ENCODE data around the gene PCCA. TPM values are rescaled to one million over a fixed set of nuclear protein-coding genes. Genes with fewer than 3 reads are reported as not detected.
A peak's percentile ranks its signal among the peaks of the same experiment; 100 is the strongest.

PCCA gene
- total and polyA plus RNA-seq, 2 of the 13 experiments (the other 11 are each of a cell fraction or from before 2014, with no cell fraction given) = 15.0 to 32.2 TPM

DNA sequence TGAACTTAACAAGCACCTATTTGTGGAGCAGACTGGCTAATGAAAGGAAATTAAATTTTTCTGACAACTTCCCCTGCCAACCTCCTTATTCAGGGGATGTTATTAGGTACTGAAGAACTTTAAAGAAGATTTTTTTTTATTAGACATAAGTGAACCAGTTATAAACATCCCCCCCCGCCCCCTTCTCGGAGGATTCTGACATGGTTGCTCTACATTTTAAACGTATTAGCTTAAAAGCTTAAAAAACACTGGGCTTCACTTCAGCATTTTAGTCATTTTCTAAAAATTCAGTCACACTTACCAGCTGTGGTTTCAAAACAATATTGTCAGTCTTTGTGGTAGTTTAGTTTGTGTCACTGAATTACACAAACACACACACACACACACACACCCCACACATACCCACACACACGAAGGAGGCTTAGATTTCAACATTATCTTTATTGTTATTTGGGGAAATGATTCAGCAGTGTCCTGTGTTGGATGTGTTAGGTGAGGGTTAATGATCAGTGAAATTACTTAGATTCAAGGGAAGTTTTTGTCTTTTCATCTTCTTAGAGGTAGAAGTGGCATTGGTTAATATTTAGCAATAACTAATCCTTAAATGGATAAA is 145.7 kb downstream of the PCCA start (continued):
- TF ChIP-seq SOX13 (IDR thresholded peaks at IDR 0.05) (peak; percentile 40; the same call in 1 of the 2 replicates), SOX13 (CRISPR knock-in tag; conservative IDR thresholded peaks at IDR 0.05 in 1 of 2, IDR thresholded peaks at IDR 0.05 in 1 of 2) (peak in 1 of 2 experiments; percentile 53; a peak in 1 of 4 replicates), PPARG (CRISPR knock-in tag; conservative IDR thresholded peaks at IDR 0.05) (peak; percentile 15; the same call in 1 of the 2 replicates), ZNF816 (CRISPR knock-in tag; IDR thresholded peaks at IDR 0.05; ENCODE audit: borderline replicate concordance) (no peak), TCF7 (IDR thresholded peaks at IDR 0.05; ENCODE audit: low read depth) (peak; percentile 62), GATAD2A (CRISPR knock-in tag; IDR thresholded peaks at IDR 0.05) (peak; percentile 9; the same call in 1 of the 2 replicates), ZEB1 (IDR thresholded peaks at IDR 0.05; ENCODE audit: insufficient replicate concordance, low read depth) (no peak), NFE2 (CRISPR knock-in tag; IDR thresholded peaks at IDR 0.05) (peak; percentile 72; the same call in 1 of the 2 replicates), XBP1 (CRISPR knock-in tag; IDR thresholded peaks at IDR 0.05) (no peak), FOSL2 (CRISPR knock-in tag; IDR thresholded peaks at IDR 0.05) (peak; percentile 63), FOXA1 (IDR thresholded peaks at IDR 0.05) (no peak), FOXA1 (CRISPR knock-in tag; IDR thresholded peaks at IDR 0.05) (peak; percentile 16; the same call in 1 of the 2 replicates), RARA (CRISPR knock-in tag; IDR thresholded peaks at IDR 0.05) (peak; percentile 13; the same call in 1 of the 2 replicates), ISL2 (CRISPR knock-in tag; IDR thresholded peaks at IDR 0.05) (peak; percentile 36; the same call in 1 of the 2 replicates), TSC22D2 (CRISPR knock-in tag; IDR thresholded peaks at IDR 0.05; ENCODE audit: borderline replicate concordance) (no peak), SP2 (CRISPR knock-in tag; IDR thresholded peaks at IDR 0.05) (no peak), CREB1 (IDR thresholded peaks at IDR 0.05) (no peak), CREB1 (CRISPR knock-in tag; IDR thresholded peaks at IDR 0.05) (peak; percentile 24; the same call in 1 of the 2 replicates)
- TF ChIP-seq, protein P1, sequence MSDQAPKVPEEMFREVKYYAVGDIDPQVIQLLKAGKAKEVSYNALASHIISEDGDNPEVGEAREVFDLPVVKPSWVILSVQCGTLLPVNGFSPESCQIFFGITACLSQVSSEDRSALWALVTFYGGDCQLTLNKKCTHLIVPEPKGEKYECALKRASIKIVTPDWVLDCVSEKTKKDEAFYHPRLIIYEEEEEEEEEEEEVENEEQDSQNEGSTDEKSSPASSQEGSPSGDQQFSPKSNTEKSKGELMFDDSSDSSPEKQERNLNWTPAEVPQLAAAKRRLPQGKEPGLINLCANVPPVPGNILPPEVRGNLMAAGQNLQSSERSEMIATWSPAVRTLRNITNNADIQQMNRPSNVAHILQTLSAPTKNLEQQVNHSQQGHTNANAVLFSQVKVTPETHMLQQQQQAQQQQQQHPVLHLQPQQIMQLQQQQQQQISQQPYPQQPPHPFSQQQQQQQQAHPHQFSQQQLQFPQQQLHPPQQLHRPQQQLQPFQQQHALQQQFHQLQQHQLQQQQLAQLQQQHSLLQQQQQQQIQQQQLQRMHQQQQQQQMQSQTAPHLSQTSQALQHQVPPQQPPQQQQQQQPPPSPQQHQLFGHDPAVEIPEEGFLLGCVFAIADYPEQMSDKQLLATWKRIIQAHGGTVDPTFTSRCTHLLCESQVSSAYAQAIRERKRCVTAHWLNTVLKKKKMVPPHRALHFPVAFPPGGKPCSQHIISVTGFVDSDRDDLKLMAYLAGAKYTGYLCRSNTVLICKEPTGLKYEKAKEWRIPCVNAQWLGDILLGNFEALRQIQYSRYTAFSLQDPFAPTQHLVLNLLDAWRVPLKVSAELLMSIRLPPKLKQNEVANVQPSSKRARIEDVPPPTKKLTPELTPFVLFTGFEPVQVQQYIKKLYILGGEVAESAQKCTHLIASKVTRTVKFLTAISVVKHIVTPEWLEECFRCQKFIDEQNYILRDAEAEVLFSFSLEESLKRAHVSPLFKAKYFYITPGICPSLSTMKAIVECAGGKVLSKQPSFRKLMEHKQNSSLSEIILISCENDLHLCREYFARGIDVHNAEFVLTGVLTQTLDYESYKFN (CRISPR knock-in tag; conservative IDR thresholded peaks at IDR 0.05) = peak; percentile 26; the same call in 1 of the 2 replicates
- TF ChIP-seq, protein P2, sequence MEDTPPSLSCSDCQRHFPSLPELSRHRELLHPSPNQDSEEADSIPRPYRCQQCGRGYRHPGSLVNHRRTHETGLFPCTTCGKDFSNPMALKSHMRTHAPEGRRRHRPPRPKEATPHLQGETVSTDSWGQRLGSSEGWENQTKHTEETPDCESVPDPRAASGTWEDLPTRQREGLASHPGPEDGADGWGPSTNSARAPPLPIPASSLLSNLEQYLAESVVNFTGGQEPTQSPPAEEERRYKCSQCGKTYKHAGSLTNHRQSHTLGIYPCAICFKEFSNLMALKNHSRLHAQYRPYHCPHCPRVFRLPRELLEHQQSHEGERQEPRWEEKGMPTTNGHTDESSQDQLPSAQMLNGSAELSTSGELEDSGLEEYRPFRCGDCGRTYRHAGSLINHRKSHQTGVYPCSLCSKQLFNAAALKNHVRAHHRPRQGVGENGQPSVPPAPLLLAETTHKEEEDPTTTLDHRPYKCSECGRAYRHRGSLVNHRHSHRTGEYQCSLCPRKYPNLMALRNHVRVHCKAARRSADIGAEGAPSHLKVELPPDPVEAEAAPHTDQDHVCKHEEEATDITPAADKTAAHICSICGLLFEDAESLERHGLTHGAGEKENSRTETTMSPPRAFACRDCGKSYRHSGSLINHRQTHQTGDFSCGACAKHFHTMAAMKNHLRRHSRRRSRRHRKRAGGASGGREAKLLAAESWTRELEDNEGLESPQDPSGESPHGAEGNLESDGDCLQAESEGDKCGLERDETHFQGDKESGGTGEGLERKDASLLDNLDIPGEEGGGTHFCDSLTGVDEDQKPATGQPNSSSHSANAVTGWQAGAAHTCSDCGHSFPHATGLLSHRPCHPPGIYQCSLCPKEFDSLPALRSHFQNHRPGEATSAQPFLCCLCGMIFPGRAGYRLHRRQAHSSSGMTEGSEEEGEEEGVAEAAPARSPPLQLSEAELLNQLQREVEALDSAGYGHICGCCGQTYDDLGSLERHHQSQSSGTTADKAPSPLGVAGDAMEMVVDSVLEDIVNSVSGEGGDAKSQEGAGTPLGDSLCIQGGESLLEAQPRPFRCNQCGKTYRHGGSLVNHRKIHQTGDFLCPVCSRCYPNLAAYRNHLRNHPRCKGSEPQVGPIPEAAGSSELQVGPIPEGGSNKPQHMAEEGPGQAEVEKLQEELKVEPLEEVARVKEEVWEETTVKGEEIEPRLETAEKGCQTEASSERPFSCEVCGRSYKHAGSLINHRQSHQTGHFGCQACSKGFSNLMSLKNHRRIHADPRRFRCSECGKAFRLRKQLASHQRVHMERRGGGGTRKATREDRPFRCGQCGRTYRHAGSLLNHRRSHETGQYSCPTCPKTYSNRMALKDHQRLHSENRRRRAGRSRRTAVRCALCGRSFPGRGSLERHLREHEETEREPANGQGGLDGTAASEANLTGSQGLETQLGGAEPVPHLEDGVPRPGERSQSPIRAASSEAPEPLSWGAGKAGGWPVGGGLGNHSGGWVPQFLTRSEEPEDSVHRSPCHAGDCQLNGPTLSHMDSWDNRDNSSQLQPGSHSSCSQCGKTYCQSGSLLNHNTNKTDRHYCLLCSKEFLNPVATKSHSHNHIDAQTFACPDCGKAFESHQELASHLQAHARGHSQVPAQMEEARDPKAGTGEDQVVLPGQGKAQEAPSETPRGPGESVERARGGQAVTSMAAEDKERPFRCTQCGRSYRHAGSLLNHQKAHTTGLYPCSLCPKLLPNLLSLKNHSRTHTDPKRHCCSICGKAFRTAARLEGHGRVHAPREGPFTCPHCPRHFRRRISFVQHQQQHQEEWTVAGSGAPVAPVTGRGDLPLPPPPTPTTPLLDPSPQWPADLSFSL (CRISPR knock-in tag; IDR thresholded peaks at IDR 0.05) = peak; percentile 98
